ENCODE data around the gene CADM3.

The CADM3 gene

GRCh38 chr1:159207080-159207479 is 35.7 kb downstream of the CADM3 start:
- DNase-seq (ENCODE audit: low spot score), result no peak

GRCh38 chr1:159207774-159208173 is 36.4 kb downstream of the CADM3 start:
- DNase-seq (ENCODE audit: low spot score), result no peak

- DNase-seq (ENCODE audit: low spot score), result no peak
Observed at GRCh38 chr1:159208175-159208825, 36.9 kb downstream of the CADM3 start.

- DNase-seq (ENCODE audit: low spot score), result no peak
Observed at GRCh38 chr1:159209061-159209460, 37.6 kb downstream of the CADM3 start.

- DNase-seq (ENCODE audit: low spot score), result peak; percentile 20
Observed at GRCh38 chr1:159211331-159212136, 40.1 kb downstream of the CADM3 start.

GRCh38 chr1:159212596-159212995 is 41.2 kb downstream of the CADM3 start:
- no peak for DNase-seq (ENCODE audit: low spot score)

GRCh38 chr1:159214149-159214760 is 42.8 kb downstream of the CADM3 start:
- peak; percentile 28 for DNase-seq (ENCODE audit: low spot score)

GRCh38 chr1:159218649-159219636 is 47.5 kb downstream of the CADM3 start:
- DNase-seq (ENCODE audit: low spot score), result no peak

GRCh38 chr1:159222075-159222865 is 50.9 kb downstream of the CADM3 start:
- DNase-seq (ENCODE audit: low spot score), result no peak

- DNase-seq (ENCODE audit: low spot score), result no peak
Observed at GRCh38 chr1:159223004-159223403, 51.6 kb downstream of the CADM3 start.

- no peak for DNase-seq (ENCODE audit: low spot score)
Observed at GRCh38 chr1:159228554-159228953, 57.1 kb downstream of the CADM3 start.

- DNase-seq (ENCODE audit: low spot score), result no peak
Observed at GRCh38 chr1:159229260-159229885, 58.0 kb downstream of the CADM3 start.

- no peak for DNase-seq (ENCODE audit: low spot score)
Observed at GRCh38 chr1:159229896-159230295, 58.5 kb downstream of the CADM3 start.

GRCh38 chr1:159239551-159240220 is 68.3 kb downstream of the CADM3 start:
- DNase-seq (ENCODE audit: low spot score), result no peak

- DNase-seq (ENCODE audit: low spot score), result no peak
Observed at GRCh38 chr1:159247266-159247665, 75.9 kb downstream of the CADM3 start.

- DNase-seq (ENCODE audit: low spot score), result no peak
Observed at GRCh38 chr1:159248311-159248710, 76.9 kb downstream of the CADM3 start.

- no peak for DNase-seq (ENCODE audit: low spot score)
Observed at GRCh38 chr1:159250638-159251216, 79.3 kb downstream of the CADM3 start.
